ENCODE results near the gene FOLR3.
"Not testable (repeated sequence)": the region's sequence is repeated elsewhere in the genome, so short reads cannot be mapped to it uniquely, and the experiment has no call there.

The FOLR3 gene

GRCh38 chr11:72138821-72139390 is 3.4 kb downstream of the FOLR3 start:
- no peak overlapping the region for H3K4me3 Mint-ChIP-seq
- H3K27ac Mint-ChIP-seq = no peak overlapping the region
- H3K36me3 Mint-ChIP-seq = no peaks in the 10 kb centered on the region
- peaks cover 10% of the 10 kb centered on the region for H3K4me1 Mint-ChIP-seq (ENCODE audit: low read depth)
- no peaks in the 10 kb centered on the region for H3K9me3 Mint-ChIP-seq (ENCODE audit: low read depth)
- peaks cover 3% of the 10 kb centered on the region for H3K27me3 Mint-ChIP-seq

- Mint-ChIP-seq H3K9me3 (ENCODE audit: low read depth) (no peaks in the 10 kb centered on the region), H3K27me3 (peaks cover 3% of the 10 kb centered on the region), H3K36me3 (no peaks in the 10 kb centered on the region), H3K27ac (no peak overlapping the region), H3K4me3 (no peak overlapping the region), H3K4me1 (ENCODE audit: low read depth) (peaks cover 11% of the 10 kb centered on the region)
These were observed 4.0 kb downstream of the FOLR3 start for GRCh38 chr11:72139500-72139899.

- Mint-ChIP-seq H3K9me3 (ENCODE audit: low read depth) (no peaks in the 10 kb centered on the region), H3K27ac (no peak overlapping the region), H3K27me3 (peaks cover 3% of the 10 kb centered on the region), H3K4me3 (no peak overlapping the region), H3K36me3 (no peaks in the 10 kb centered on the region), H3K4me1 (ENCODE audit: low read depth) (peaks cover 11% of the 10 kb centered on the region)
These were observed 5.1 kb downstream of the FOLR3 start for GRCh38 chr11:72140661-72141060.

GRCh38 chr11:72141066-72141465 is 5.5 kb downstream of the FOLR3 start:
- no peak overlapping the region for H3K27ac Mint-ChIP-seq
- H3K4me3 Mint-ChIP-seq = no peak overlapping the region
- peaks cover 11% of the 10 kb centered on the region for H3K4me1 Mint-ChIP-seq (ENCODE audit: low read depth)
- no peaks in the 10 kb centered on the region for H3K9me3 Mint-ChIP-seq (ENCODE audit: low read depth)
- H3K36me3 Mint-ChIP-seq = no peaks in the 10 kb centered on the region
- H3K27me3 Mint-ChIP-seq = peaks cover 3% of the 10 kb centered on the region

- H3K4me3 Mint-ChIP-seq; H3K9me3 Mint-ChIP-seq (ENCODE audit: low read depth); H3K27ac Mint-ChIP-seq; H3K27me3 Mint-ChIP-seq; H3K36me3 Mint-ChIP-seq: not testable (repeated sequence)
- peaks cover 11% of the 10 kb centered on the region for H3K4me1 Mint-ChIP-seq (ENCODE audit: low read depth)
These were observed 6.6 kb downstream of the FOLR3 start for GRCh38 chr11:72142086-72142485.

GRCh38 chr11:72142543-72142942 is 7.0 kb downstream of the FOLR3 start:
- not testable (repeated sequence) for H3K36me3 Mint-ChIP-seq; H3K27me3 Mint-ChIP-seq; H3K9me3 Mint-ChIP-seq (ENCODE audit: low read depth); H3K27ac Mint-ChIP-seq; H3K4me3 Mint-ChIP-seq
- peaks cover 11% of the 10 kb centered on the region for H3K4me1 Mint-ChIP-seq (ENCODE audit: low read depth)

GRCh38 chr11:72144807-72145565 is 9.5 kb downstream of the FOLR3 start:
- Mint-ChIP-seq H3K9me3 (ENCODE audit: low read depth) (no peaks in the 10 kb centered on the region), H3K36me3 (no peaks in the 10 kb centered on the region), H3K27ac (no peak overlapping the region), H3K4me1 (ENCODE audit: low read depth) (peaks cover 11% of the 10 kb centered on the region), H3K27me3 (no peaks in the 10 kb centered on the region), H3K4me3 (no peak overlapping the region)

- no peaks in the 10 kb centered on the region for H3K9me3 Mint-ChIP-seq (ENCODE audit: low read depth)
- H3K27ac Mint-ChIP-seq = no peak overlapping the region
- H3K4me3 Mint-ChIP-seq = no peak overlapping the region
- H3K4me1 Mint-ChIP-seq (ENCODE audit: low read depth) = peaks cover 4% of the 10 kb centered on the region
- H3K27me3 Mint-ChIP-seq = peaks cover 2% of the 10 kb centered on the region
- no peaks in the 10 kb centered on the region for H3K36me3 Mint-ChIP-seq
These were observed 11.1 kb downstream of the FOLR3 start for GRCh38 chr11:72146625-72147024.

GRCh38 chr11:72150882-72151281 is 15.4 kb downstream of the FOLR3 start:
- H3K27ac Mint-ChIP-seq = no peak overlapping the region
- no peak overlapping the region for H3K4me3 Mint-ChIP-seq
- no peaks in the 10 kb centered on the region for H3K9me3 Mint-ChIP-seq (ENCODE audit: low read depth)
- peaks cover 2% of the 10 kb centered on the region for H3K27me3 Mint-ChIP-seq
- no peaks in the 10 kb centered on the region for H3K4me1 Mint-ChIP-seq (ENCODE audit: low read depth)
- H3K36me3 Mint-ChIP-seq = no peaks in the 10 kb centered on the region

GRCh38 chr11:72153874-72154273 is 18.3 kb downstream of the FOLR3 start:
- not testable (repeated sequence) for H3K4me3 Mint-ChIP-seq; H3K36me3 Mint-ChIP-seq; H3K27me3 Mint-ChIP-seq; H3K27ac Mint-ChIP-seq; H3K4me1 Mint-ChIP-seq (ENCODE audit: low read depth); H3K9me3 Mint-ChIP-seq (ENCODE audit: low read depth)

GRCh38 chr11:72154816-72155215 is 19.3 kb downstream of the FOLR3 start:
- Mint-ChIP-seq H3K27ac (no peak overlapping the region), H3K4me3 (no peak overlapping the region), H3K36me3 (no peaks in the 10 kb centered on the region), H3K9me3 (ENCODE audit: low read depth) (no peaks in the 10 kb centered on the region), H3K4me1 (ENCODE audit: low read depth) (no peaks in the 10 kb centered on the region), H3K27me3 (peaks cover 7% of the 10 kb centered on the region)

GRCh38 chr11:72155751-72156150 is 20.2 kb downstream of the FOLR3 start:
- Mint-ChIP-seq H3K27ac (no peak overlapping the region), H3K36me3 (no peaks in the 10 kb centered on the region), H3K9me3 (ENCODE audit: low read depth) (no peaks in the 10 kb centered on the region), H3K27me3 (peaks cover 7% of the 10 kb centered on the region), H3K4me3 (no peak overlapping the region), H3K4me1 (ENCODE audit: low read depth) (no peaks in the 10 kb centered on the region)

- peaks cover 9% of the 10 kb centered on the region for H3K27me3 Mint-ChIP-seq
- H3K9me3 Mint-ChIP-seq (ENCODE audit: low read depth) = no peaks in the 10 kb centered on the region
- no peaks in the 10 kb centered on the region for H3K4me1 Mint-ChIP-seq (ENCODE audit: low read depth)
- H3K27ac Mint-ChIP-seq = no peak overlapping the region
- no peaks in the 10 kb centered on the region for H3K36me3 Mint-ChIP-seq
- no peak overlapping the region for H3K4me3 Mint-ChIP-seq
These were observed 21.6 kb downstream of the FOLR3 start for GRCh38 chr11:72157131-72157530.

GRCh38 chr11:72160319-72160718 is 24.8 kb downstream of the FOLR3 start:
- Mint-ChIP-seq H3K27me3 (peaks cover 9% of the 10 kb centered on the region), H3K9me3 (ENCODE audit: low read depth) (no peaks in the 10 kb centered on the region), H3K4me3 (no peak overlapping the region), H3K36me3 (no peaks in the 10 kb centered on the region), H3K4me1 (ENCODE audit: low read depth) (no peaks in the 10 kb centered on the region), H3K27ac (no peak overlapping the region)

- no peak overlapping the region for H3K4me3 Mint-ChIP-seq
- H3K9me3 Mint-ChIP-seq (ENCODE audit: low read depth) = no peaks in the 10 kb centered on the region
- no peaks in the 10 kb centered on the region for H3K4me1 Mint-ChIP-seq (ENCODE audit: low read depth)
- peaks cover 9% of the 10 kb centered on the region for H3K27me3 Mint-ChIP-seq
- H3K36me3 Mint-ChIP-seq = no peaks in the 10 kb centered on the region
- H3K27ac Mint-ChIP-seq = no peak overlapping the region
These were observed 27.5 kb downstream of the FOLR3 start for GRCh38 chr11:72162891-72163492.

GRCh38 chr11:72164187-72164586 is 28.7 kb downstream of the FOLR3 start:
- not testable (repeated sequence) for H3K36me3 Mint-ChIP-seq, H3K27ac Mint-ChIP-seq

More at GRCh38 chr11:72164187-72164586, 28.7 kb downstream of the FOLR3 start:
- not testable (repeated sequence) for H3K9me3 Mint-ChIP-seq (ENCODE audit: low read depth); H3K4me3 Mint-ChIP-seq; H3K27me3 Mint-ChIP-seq; H3K4me1 Mint-ChIP-seq (ENCODE audit: low read depth)

Data from activated naive CD8-positive, alpha-beta T cell (primary cell).